ENCODE results near the gene PPP1R37.

GRCh38 chr19:45160870-45161737 lies 68.1 kb downstream of the PPP1R37 start, which contains the start of gene NKPD1:
- TF ChIP-seq CTCF (IDR thresholded peaks at IDR 0.05) = no peak
- no peak for TF ChIP-seq POLR2A (IDR thresholded peaks at IDR 0.05)

All from tibial nerve (tissue), 3 donors.